ENCODE data around the gene RNF208. TPM values are rescaled to one million over a fixed set of nuclear protein-coding genes. Genes with fewer than 3 reads are reported as not detected.

The RNF208 gene
- polyA plus RNA-seq, 2 of the 4 experiments (the other 2 are of a cell fraction), result 0.06 to 1.7 TPM

GRCh38 chr9:137174722-137175293 is 47.2 kb downstream of the RNF208 start:
- no peak overlapping the region for H3K27ac ChIP-seq
- FAIRE-seq (no peak), DNase-seq (ENCODE audit: low read depth in 1 of 2, low spot score in 1 of 2) (no peak), ATAC-seq (no peak)
- TF ChIP-seq CBX2 (IDR thresholded peaks at IDR 0.05; ENCODE audit: borderline replicate concordance, low read depth), result no peak
- no peak for TF ChIP-seq FOSL2 (IDR thresholded peaks at IDR 0.05)
- TF ChIP-seq FOSL2 (CRISPR knock-in tag; IDR thresholded peaks at IDR 0.05), result no peak
- TF ChIP-seq USF2 (IDR thresholded peaks at IDR 0.05), result no peak
- no peak for TF ChIP-seq SREBF2 (IDR thresholded peaks at IDR 0.05)
- TF ChIP-seq ESRRA (IDR thresholded peaks at IDR 0.05; ENCODE audit: borderline replicate concordance, low read length), result no peak
- TF ChIP-seq PHF8 (IDR thresholded peaks at IDR 0.05; ENCODE audit: borderline replicate concordance, low read depth), result no peak
- TF ChIP-seq EHMT2 (IDR thresholded peaks at IDR 0.05; ENCODE audit: low read depth), result no peak
- no peak for TF ChIP-seq ELK1 (IDR thresholded peaks at IDR 0.05; ENCODE audit: low read depth, low read length)
- no peak for TF ChIP-seq BHLHE40 (IDR thresholded peaks at IDR 0.05; ENCODE audit: low read depth, low read length)
- TF ChIP-seq ZSCAN20 (CRISPR knock-in tag; IDR thresholded peaks at IDR 0.05), result no peak
- no peak for TF ChIP-seq CBX8 (IDR thresholded peaks at IDR 0.05)
- TF ChIP-seq CHD2 (IDR thresholded peaks at IDR 0.05; ENCODE audit: low read length, partially characterized antibody), result no peak
- POLR2A ChIA-PET, result interaction anchor here (0.5 to 0.6 kb wide), 2 partner anchors 25 to 109 kb away, joined by 3 to 6 read pairs; no protein-coding TSS in a partner anchor
- H3K9me3 ChIP-seq, result no peaks in the 10 kb centered on the region
- 87% methylated on average over 6 of the region's 34 CpGs for WGBS (ENCODE audit: missing lambda C conversion rate)
- H3K4me3 ChIP-seq, result no peak overlapping the region
- peaks cover 5% of the 10 kb centered on the region; the same call in 1 of the 3 replicates for H3K4me1 ChIP-seq
- no peak overlapping the region for H3K4me2 ChIP-seq
- CTCF ChIA-PET, result interaction anchor here (0.6 to 16.5 kb wide), 7 partner anchors 10 to 53 kb away, joined by 3 to 156 read pairs (median 13); partner anchors contain the start of genes ANAPC2, RNF224 and SSNA1

GRCh38 chr9:137173796-137174664 is 48.0 kb downstream of the RNF208 start:
- ChIA-PET CTCF (interaction anchor here (1.0 to 16.5 kb wide), 5 partner anchors 9 to 54 kb away, joined by 3 to 156 read pairs (median 17); partner anchors contain the start of genes ANAPC2, RNF224 and SSNA1), POLR2A (no interaction called here)
- DNase-seq (ENCODE audit: low read depth in 1 of 2, low spot score in 1 of 2) (no peak), FAIRE-seq (no peak), ATAC-seq (no peak)
- Histone ChIP-seq H3K4me3 (no peak overlapping the region), H3K4me2 (no peak overlapping the region), H3K4me1 (peaks cover 8% of the 10 kb centered on the region; the same call in 1 of the 3 replicates), H3K27ac (no peak overlapping the region), H3K9me3 (no peaks in the 10 kb centered on the region)
- WGBS (ENCODE audit: missing lambda C conversion rate), result 91% methylated on average over 34 of the region's 45 CpGs
- no peak for TF ChIP-seq PBX3 (IDR thresholded peaks at IDR 0.05)
- no peak for TF ChIP-seq HES2 (IDR thresholded peaks at IDR 0.05)
- no peak for TF ChIP-seq EHF (CRISPR knock-in tag; IDR thresholded peaks at IDR 0.05)
- no peak for TF ChIP-seq JUN (IDR thresholded peaks at IDR 0.05)
- no peak for TF ChIP-seq BCL3 (IDR thresholded peaks at IDR 0.05)
- no peak for TF ChIP-seq ZC3H11A (IDR thresholded peaks at IDR 0.05)
- TF ChIP-seq USF2 (IDR thresholded peaks at IDR 0.05), result no peak
- no peak for TF ChIP-seq RCOR1 (IDR thresholded peaks at IDR 0.05; ENCODE audit: low read depth, low read length)
- no peak for TF ChIP-seq FOSL2 (IDR thresholded peaks at IDR 0.05)
- no peak for TF ChIP-seq FOSL2 (CRISPR knock-in tag; IDR thresholded peaks at IDR 0.05)
- no peak for TF ChIP-seq RAD21 (conservative IDR thresholded peaks at IDR 0.05 in 1 of 2, IDR thresholded peaks at IDR 0.05 in 1 of 2)
- no peak for TF ChIP-seq BHLHE40 (IDR thresholded peaks at IDR 0.05; ENCODE audit: low read depth, low read length)
- TF ChIP-seq RNF2 (IDR thresholded peaks at IDR 0.05; ENCODE audit: borderline replicate concordance, low read depth), result no peak
- TF ChIP-seq REST (IDR thresholded peaks at IDR 0.05), result no peak
- TF ChIP-seq CBX8 (IDR thresholded peaks at IDR 0.05), result no peak
- no peak for TF ChIP-seq SMC3 (IDR thresholded peaks at IDR 0.05)
- no peak for TF ChIP-seq MYC (IDR thresholded peaks at IDR 0.05; ENCODE audit: borderline replicate concordance, low read length)
